GM03348 (cell line): ENCODE measurements around the gene ATF7IP2.

Experiments
- DNase-seq: peaks from one replicate; pipeline ENCODE4 v3.0.0; 2012; ENCODE audit warnings: low spot score

Gene ATF7IP2

DNA sequence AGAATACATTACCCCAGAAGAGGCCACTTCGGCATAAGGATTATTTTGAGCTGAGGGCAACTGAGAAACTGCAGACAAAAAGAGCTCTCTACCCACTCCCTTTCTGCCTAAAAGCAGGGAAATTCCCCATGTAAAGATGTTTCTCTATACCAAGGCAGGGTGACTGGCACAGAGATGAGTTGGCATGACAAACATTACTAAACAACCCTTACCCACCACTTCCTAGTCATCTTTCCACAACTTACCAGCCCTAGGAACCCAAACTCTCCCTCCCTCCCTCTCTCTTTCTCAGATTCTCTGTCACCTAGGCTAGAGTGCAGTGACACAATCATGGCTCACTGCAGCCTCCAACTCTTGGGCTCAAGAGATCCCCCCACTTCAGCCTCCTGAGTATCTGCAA lies 126.0 kb downstream of the ATF7IP2 start:
- no peak for DNase-seq

- peak; percentile 60 for DNase-seq
These were observed 128.7 kb downstream of the ATF7IP2 start for GRCh38 chr16:10514369-10515055.

DNA sequence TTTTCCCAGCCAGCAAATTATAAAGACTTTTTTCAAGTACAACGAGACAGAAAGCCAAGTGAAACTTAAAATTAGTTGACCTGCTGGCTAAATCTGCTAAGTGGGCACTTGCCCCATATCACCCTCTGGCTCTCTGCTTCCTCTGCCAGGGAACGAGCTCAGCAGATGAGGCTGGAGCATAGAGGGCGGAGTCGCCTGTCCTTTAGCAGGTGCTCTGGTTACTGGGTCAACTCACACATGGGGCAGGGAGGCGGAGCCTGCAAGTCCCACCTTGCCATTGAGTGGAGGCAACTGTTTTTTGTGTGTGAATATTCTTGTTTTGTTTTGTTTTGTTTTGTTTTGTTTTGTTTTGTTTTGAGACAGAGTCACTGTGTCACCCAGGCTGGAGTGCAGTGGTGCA lies 132.0 kb downstream of the ATF7IP2 start:
- DNase-seq: no peak

DNA sequence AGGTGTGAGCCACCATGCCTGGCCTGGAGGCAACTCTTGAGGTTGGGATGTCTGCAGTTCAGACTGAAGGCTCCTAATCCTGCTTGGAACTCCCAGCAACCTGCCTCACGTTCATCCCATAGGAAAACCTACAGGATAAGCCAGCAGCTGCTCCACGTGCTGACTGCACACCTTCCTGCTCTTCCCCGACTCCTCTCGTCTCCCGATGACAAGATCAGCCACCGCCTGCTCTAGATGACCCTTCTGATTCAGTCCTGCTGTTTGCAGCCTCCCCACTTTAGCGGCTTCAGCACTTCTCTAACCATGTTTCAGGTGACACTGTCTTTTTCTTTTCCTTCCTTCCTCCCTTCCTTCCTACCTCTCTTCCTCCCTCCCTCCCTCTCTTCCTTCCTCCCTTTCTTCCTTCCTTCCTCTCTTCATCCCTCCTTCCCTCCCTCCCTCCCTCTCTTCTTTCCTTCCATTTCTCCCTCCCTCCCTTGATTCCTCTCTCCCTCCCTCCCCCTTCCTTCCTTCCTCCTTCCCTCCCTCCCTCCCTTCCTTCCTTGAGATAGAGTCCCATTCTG lies 132.7 kb downstream of the ATF7IP2 start:
- no peak for DNase-seq

DNA sequence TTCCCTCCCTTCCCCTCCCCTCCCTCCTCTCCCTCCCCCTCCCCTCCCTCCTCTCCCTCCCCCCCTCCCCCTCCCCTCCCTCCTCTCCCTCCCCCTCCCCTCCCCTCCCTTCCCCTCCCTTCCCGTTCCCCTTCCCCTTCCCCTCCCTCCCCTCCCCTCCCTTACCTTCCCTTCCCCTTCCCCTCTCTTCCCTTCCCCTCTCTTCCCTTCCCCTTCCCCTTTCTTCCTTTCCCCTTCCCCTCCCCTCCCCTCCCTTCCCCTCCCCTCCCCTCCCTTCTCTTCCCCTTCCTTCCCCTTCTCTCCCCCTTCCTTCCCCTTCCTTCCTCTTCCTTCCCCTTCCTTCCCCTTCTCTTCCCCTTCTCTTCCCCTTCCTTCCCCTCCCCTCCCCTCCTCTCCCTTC lies 133.4 kb downstream of the ATF7IP2 start:
- DNase-seq: no peak

DNA sequence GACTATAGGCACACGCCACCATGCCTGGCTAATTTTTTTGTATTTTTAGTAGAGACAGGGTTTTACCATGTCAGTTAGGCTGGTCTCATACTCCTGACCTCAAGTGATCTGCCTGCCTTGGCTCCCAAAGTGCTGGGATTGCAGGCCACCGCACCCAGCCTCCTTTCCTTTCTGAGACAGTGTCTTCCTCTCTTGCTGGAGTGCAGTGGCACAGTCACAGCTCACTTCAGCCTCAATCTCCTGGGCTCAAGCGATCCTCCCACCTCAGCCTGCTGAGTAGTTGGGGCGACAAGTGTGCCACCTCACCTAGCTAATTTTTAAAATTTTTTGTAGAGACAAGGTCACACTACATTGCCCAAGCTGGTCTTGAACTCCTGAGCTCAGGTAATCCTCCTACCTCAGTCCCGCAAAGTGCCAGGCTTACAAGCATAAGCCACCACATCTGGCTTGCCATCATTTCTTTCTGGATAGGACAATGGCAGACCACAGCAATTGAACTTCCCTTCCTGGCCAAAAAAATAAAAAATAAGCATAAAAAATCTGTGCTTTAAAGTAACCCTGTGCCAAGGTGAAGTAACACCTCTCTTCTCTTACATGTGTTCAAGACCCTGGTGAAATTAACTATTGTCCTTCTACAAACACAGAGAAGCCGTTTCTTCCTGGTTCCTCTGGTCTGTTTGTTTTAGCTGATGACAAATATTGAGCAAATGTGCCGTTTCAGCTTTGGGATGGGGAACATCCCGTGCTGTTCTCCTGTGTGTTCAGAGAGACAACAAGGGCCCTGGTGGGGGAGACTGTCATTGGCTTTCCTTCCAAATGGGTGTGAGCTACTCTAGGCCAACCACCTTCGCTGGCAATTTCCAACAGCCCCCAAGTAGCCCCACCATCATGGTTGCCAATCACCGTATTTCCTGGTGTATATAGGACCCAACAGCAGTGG lies 134.3 kb downstream of the ATF7IP2 start:
- DNase-seq: no peak

- no peak for DNase-seq
These were observed 135.2 kb downstream of the ATF7IP2 start for GRCh38 chr16:10520869-10521578.

DNA sequence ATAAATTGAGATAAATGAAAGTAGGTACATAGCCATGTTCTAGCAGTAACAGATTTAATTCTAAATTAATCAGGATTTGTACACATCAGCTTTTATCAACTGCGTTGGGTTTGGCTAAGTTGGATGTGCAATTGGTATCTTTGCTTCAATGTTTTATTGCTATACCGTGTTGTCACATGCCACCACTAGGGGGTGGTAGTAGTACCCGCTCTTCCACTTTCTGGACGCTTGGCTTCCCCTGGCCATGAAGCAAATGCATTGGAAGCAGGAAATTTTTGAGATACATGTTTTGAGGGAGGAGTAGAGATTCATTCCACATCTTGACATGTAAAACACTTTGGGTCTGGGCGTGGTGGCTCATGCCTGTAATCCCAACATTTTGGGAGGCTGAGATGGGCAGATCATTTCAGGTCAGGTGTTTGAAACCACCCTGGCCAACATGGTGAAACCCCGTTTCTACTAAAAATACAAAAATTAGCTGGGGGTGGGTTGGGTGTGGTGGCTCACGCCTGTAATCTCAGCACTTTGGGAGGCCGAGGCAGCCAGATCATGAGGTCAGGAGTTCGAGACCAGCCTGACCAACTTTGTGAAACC lies 135.9 kb downstream of the ATF7IP2 start:
- DNase-seq: peak; percentile 78

- no peak for DNase-seq
These were observed 137.1 kb downstream of the ATF7IP2 start for GRCh38 chr16:10522966-10523365.

GRCh38 chr16:10525214-10525825 lies 139.5 kb downstream of the ATF7IP2 start:
- DNase-seq: no peak

DNA sequence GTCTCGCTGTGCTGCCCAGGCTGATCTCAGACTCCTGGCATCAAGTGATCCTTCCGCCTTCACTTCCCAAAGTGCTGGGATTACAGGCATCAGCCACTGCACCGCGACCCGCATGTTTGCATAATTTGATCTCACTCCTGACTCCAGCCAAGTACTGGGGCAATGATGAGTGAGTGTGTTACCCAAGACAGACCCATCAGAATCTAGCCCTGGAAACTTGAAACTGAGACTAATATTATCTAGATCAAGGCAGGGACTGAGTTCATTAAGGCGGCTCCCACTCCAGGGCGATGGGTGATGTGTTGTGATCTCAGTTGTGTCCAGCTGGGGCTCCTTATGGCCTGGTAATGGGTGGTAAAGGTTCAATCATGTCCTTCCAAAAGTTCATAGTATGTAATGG lies 141.1 kb downstream of the ATF7IP2 start:
- no peak for DNase-seq

- no peak for DNase-seq
These were observed 142.8 kb downstream of the ATF7IP2 start for GRCh38 chr16:10528635-10529034.

DNA sequence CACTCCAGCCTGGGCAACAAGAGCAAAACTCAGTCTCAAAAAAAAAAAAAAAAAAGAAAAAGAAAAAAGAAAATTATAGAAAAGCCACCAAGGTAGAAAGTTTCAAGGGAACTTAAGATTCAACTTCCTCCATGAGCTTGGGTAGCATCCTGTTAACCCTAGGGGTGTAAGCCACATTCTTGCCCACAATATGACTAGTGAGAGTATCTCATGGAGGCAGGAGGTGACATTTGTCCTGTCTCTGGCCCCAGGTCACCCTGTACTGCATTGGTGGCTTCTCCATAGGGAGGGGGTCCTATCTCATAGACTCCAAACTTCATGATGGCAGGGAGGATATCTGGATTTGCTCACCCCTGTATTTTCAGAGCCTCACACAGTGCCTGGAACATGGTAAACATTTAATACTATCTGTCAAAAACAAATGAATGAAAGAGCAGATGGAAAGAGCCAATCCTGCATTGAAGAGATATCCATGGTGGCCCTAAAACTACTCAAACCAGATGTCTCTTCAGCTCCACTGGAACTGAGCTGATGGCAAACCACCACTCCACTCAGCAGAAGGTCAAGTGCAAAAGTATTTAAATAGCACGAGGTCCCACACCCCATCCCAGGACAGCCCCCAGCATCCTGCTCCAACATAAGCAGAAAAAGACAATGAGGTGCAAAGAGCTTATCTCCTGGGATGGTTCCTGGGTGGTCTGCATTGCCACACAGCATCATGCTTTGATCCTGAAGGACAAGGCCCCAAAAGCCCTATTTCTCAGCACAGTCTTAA lies 144.2 kb downstream of the ATF7IP2 start:
- no peak for DNase-seq

DNA sequence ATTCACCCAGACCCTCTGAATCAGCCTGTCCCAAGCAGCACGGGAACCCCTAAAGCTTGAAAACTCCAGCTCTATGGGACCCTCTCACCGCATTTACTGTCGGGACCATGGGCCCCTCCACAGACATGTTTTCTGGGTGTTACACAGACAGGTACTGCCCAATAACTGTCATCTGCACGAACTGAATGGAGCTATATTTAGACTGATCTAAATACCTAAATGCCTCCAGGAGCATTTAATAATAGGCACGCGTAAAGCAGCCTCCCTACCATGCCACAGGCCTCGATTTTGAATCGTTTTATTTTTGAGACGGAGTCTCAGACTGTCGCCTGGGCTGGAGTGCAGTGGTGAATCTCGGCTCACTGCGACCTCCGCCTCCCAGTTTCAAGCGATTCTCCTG lies 144.8 kb downstream of the ATF7IP2 start:
- DNase-seq: no peak

- DNase-seq: no peak
These were observed 145.7 kb downstream of the ATF7IP2 start for GRCh38 chr16:10531582-10531981.
